IgD-negative memory B cell (primary cell): Measurements from ENCODE around the gene SKIL. TPM values are rescaled to one million over a fixed set of nuclear protein-coding genes. Genes with fewer than 3 reads are reported as not detected.

Experiments used
- H3K27ac Mint-ChIP-seq, 3 donors: one replicate each; pipeline ENCODE4 v1.8.0; 2020 to 2022; ENCODE audit warnings: mild to moderate bottlenecking in 3 of 3, mixed read lengths in 3 of 3, moderate library complexity in 1 of 3
- H3K27me3 Mint-ChIP-seq: one replicate; pipeline ENCODE4 v1.8.0; 2021; ENCODE audit warnings: mixed read lengths
- H3K36me3 Mint-ChIP-seq: one replicate; pipeline ENCODE4 v1.8.0; 2020; ENCODE audit warnings: mild to moderate bottlenecking, mixed read lengths
- H3K4me1 Mint-ChIP-seq, 3 donors: one replicate each; pipeline ENCODE4 v1.8.0; 2020 to 2022; ENCODE audit warnings: mixed read lengths in 3 of 3, mild to moderate bottlenecking in 1 of 3
- H3K4me3 Mint-ChIP-seq, 4 donors: one replicate each; pipeline ENCODE4 v1.8.0; 2020 to 2022; ENCODE audit warnings: mild to moderate bottlenecking in 4 of 4, mixed read lengths in 4 of 4, moderate library complexity in 3 of 4
- H3K9me3 Mint-ChIP-seq, 3 donors: one replicate each; pipeline ENCODE4 v1.8.0; 2020 to 2021; ENCODE audit warnings: mixed read lengths in 3 of 3, mild to moderate bottlenecking in 1 of 3
- polyA plus RNA-seq: library from polyadenylated mRNA; unstranded; fragments of 300-500 nt; fragmentation: Illumina TruSeq; gene quantifications from one replicate; pipeline ENCODE4 v1.2.3, GENCODE V29; 2021

SKIL gene
- polyA plus RNA-seq, 1 donor from 2014 or later = 10.0 TPM

- peaks cover under 1% of the 10 kb centered on the region for H3K36me3 Mint-ChIP-seq
- H3K27ac Mint-ChIP-seq = no peak overlapping the region
- peaks cover 0 to 2% (median 0%) of the 10 kb centered on the region in 3 donors for H3K4me1 Mint-ChIP-seq
- H3K9me3 Mint-ChIP-seq = no peaks in the 10 kb centered on the region
- peaks cover 6% of the 10 kb centered on the region for H3K27me3 Mint-ChIP-seq
- H3K4me3 Mint-ChIP-seq = no peak overlapping the region
Measured at GRCh38 chr3:170425491-170426239, 68.2 kb downstream of the SKIL start.

- Mint-ChIP-seq H3K4me3 (no peak overlapping the region), H3K27me3 (peaks cover 5% of the 10 kb centered on the region), H3K4me1 (peaks cover 0 to 2% (median 0%) of the 10 kb centered on the region in 3 donors), H3K36me3 (no peaks in the 10 kb centered on the region), H3K27ac (no peak overlapping the region), H3K9me3 (no peaks in the 10 kb centered on the region)
Measured at GRCh38 chr3:170426240-170426797, 68.8 kb downstream of the SKIL start.

GRCh38 chr3:170428095-170428494, 70.6 kb downstream of the SKIL start:
- Mint-ChIP-seq H3K9me3 (no peaks in the 10 kb centered on the region), H3K27me3 (peaks cover 2% of the 10 kb centered on the region), H3K36me3 (no peaks in the 10 kb centered on the region), H3K4me3 (no peak overlapping the region), H3K4me1 (peaks cover 0 to 2% (median 0%) of the 10 kb centered on the region in 3 donors), H3K27ac (peak overlapping the region in 1 of 3 donors; percentile 62)

- Mint-ChIP-seq H3K27ac (no peak overlapping the region), H3K9me3 (no peaks in the 10 kb centered on the region), H3K4me1 (peaks cover 0 to 2% (median 0%) of the 10 kb centered on the region in 3 donors), H3K4me3 (no peak overlapping the region), H3K27me3 (peaks cover 2% of the 10 kb centered on the region), H3K36me3 (no peaks in the 10 kb centered on the region)
Measured at GRCh38 chr3:170429050-170429449, 71.5 kb downstream of the SKIL start.

GRCh38 chr3:170431054-170431453, 73.5 kb downstream of the SKIL start:
- no peaks in the 10 kb centered on the region for H3K36me3 Mint-ChIP-seq
- no peak overlapping the region for H3K4me3 Mint-ChIP-seq
- no peaks in the 10 kb centered on the region for H3K27me3 Mint-ChIP-seq
- H3K4me1 Mint-ChIP-seq = peaks cover 0 to 2% (median 0%) of the 10 kb centered on the region in 3 donors
- H3K27ac Mint-ChIP-seq = no peak overlapping the region
- H3K9me3 Mint-ChIP-seq = no peaks in the 10 kb centered on the region

GRCh38 chr3:170432416-170432815, 74.9 kb downstream of the SKIL start:
- Mint-ChIP-seq H3K4me3 (no peak overlapping the region), H3K36me3 (no peaks in the 10 kb centered on the region), H3K27me3 (no peaks in the 10 kb centered on the region), H3K4me1 (peaks cover 0 to 2% (median 0%) of the 10 kb centered on the region in 3 donors), H3K9me3 (no peaks in the 10 kb centered on the region), H3K27ac (no peak overlapping the region)

GRCh38 chr3:170436697-170437096, 79.2 kb downstream of the SKIL start:
- H3K36me3 Mint-ChIP-seq = peaks cover 2% of the 10 kb centered on the region
- peak overlapping the region in 1 of 4 donors; percentile 42 for H3K4me3 Mint-ChIP-seq
- peaks cover 9% of the 10 kb centered on the region for H3K27me3 Mint-ChIP-seq
- no peaks in the 10 kb centered on the region for H3K9me3 Mint-ChIP-seq
- H3K4me1 Mint-ChIP-seq = no peaks in the 10 kb centered on the region
- H3K27ac Mint-ChIP-seq = no peak overlapping the region

GRCh38 chr3:170437176-170437575, 79.7 kb downstream of the SKIL start:
- H3K36me3 Mint-ChIP-seq = peaks cover 2% of the 10 kb centered on the region
- no peaks in the 10 kb centered on the region for H3K9me3 Mint-ChIP-seq
- H3K4me3 Mint-ChIP-seq = no peak overlapping the region
- H3K27ac Mint-ChIP-seq = no peak overlapping the region
- H3K4me1 Mint-ChIP-seq = no peaks in the 10 kb centered on the region
- H3K27me3 Mint-ChIP-seq = peaks cover 11% of the 10 kb centered on the region

- Mint-ChIP-seq H3K4me1 (peaks cover 0 to 2% (median 0%) of the 10 kb centered on the region in 3 donors), H3K27ac (no peak overlapping the region), H3K36me3 (peaks cover 2% of the 10 kb centered on the region), H3K4me3 (peak overlapping the region in 1 of 4 donors; percentile 54), H3K27me3 (peaks cover 15% of the 10 kb centered on the region), H3K9me3 (no peaks in the 10 kb centered on the region)
Measured at GRCh38 chr3:170437696-170438407, 80.3 kb downstream of the SKIL start.

- H3K27me3 Mint-ChIP-seq = peaks cover 15% of the 10 kb centered on the region
- H3K36me3 Mint-ChIP-seq = peaks cover 2% of the 10 kb centered on the region
- H3K9me3 Mint-ChIP-seq = no peaks in the 10 kb centered on the region
- H3K4me3 Mint-ChIP-seq = no peak overlapping the region
- no peak overlapping the region for H3K27ac Mint-ChIP-seq
- H3K4me1 Mint-ChIP-seq = peaks cover 0 to 2% (median 0%) of the 10 kb centered on the region in 3 donors
Measured at GRCh38 chr3:170438836-170439235, 81.3 kb downstream of the SKIL start.

- peaks cover 15% of the 10 kb centered on the region for H3K27me3 Mint-ChIP-seq
Measured at GRCh38 chr3:170440344-170440743, 82.8 kb downstream of the SKIL start.

GRCh38 chr3:170441412-170441811, 83.9 kb downstream of the SKIL start:
- Mint-ChIP-seq H3K4me1 (peaks cover 0 to 2% (median 0%) of the 10 kb centered on the region in 3 donors), H3K4me3 (no peak overlapping the region), H3K36me3 (peaks cover 2% of the 10 kb centered on the region), H3K9me3 (no peaks in the 10 kb centered on the region), H3K27ac (no peak overlapping the region), H3K27me3 (peaks cover 15% of the 10 kb centered on the region)

More at GRCh38 chr3:170440344-170440743, 82.8 kb downstream of the SKIL start:
- Mint-ChIP-seq H3K36me3 (peaks cover 2% of the 10 kb centered on the region), H3K9me3 (no peaks in the 10 kb centered on the region), H3K4me3 (no peak overlapping the region), H3K4me1 (peaks cover 0 to 2% (median 0%) of the 10 kb centered on the region in 3 donors), H3K27ac (no peak overlapping the region)

- no peaks in the 10 kb centered on the region for H3K9me3 Mint-ChIP-seq
- H3K4me1 Mint-ChIP-seq = peaks cover 0 to 2% (median 0%) of the 10 kb centered on the region in 3 donors
- no peak overlapping the region for H3K27ac Mint-ChIP-seq
- H3K27me3 Mint-ChIP-seq = peaks cover 15% of the 10 kb centered on the region
- H3K4me3 Mint-ChIP-seq = no peak overlapping the region
- peaks cover 2% of the 10 kb centered on the region for H3K36me3 Mint-ChIP-seq
Measured at GRCh38 chr3:170442947-170443346, 85.4 kb downstream of the SKIL start.

GRCh38 chr3:170443457-170443856, 85.9 kb downstream of the SKIL start:
- Mint-ChIP-seq H3K27me3 (peaks cover 15% of the 10 kb centered on the region), H3K9me3 (no peaks in the 10 kb centered on the region), H3K4me3 (no peak overlapping the region), H3K4me1 (peaks cover 0 to 2% (median 0%) of the 10 kb centered on the region in 3 donors), H3K27ac (no peak overlapping the region), H3K36me3 (peaks cover 2% of the 10 kb centered on the region)
